T1000 (cell line): Measurements from ENCODE around the gene AXIN2.

Experiments used
- DNase-seq: peaks from one replicate; lab custom pipeline; 2025; ENCODE audit warnings: mixed read lengths; lab: John Stamatoyannopoulos, UW

AXIN2 gene, protein sequence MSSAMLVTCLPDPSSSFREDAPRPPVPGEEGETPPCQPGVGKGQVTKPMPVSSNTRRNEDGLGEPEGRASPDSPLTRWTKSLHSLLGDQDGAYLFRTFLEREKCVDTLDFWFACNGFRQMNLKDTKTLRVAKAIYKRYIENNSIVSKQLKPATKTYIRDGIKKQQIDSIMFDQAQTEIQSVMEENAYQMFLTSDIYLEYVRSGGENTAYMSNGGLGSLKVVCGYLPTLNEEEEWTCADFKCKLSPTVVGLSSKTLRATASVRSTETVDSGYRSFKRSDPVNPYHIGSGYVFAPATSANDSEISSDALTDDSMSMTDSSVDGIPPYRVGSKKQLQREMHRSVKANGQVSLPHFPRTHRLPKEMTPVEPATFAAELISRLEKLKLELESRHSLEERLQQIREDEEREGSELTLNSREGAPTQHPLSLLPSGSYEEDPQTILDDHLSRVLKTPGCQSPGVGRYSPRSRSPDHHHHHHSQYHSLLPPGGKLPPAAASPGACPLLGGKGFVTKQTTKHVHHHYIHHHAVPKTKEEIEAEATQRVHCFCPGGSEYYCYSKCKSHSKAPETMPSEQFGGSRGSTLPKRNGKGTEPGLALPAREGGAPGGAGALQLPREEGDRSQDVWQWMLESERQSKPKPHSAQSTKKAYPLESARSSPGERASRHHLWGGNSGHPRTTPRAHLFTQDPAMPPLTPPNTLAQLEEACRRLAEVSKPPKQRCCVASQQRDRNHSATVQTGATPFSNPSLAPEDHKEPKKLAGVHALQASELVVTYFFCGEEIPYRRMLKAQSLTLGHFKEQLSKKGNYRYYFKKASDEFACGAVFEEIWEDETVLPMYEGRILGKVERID

DNA sequence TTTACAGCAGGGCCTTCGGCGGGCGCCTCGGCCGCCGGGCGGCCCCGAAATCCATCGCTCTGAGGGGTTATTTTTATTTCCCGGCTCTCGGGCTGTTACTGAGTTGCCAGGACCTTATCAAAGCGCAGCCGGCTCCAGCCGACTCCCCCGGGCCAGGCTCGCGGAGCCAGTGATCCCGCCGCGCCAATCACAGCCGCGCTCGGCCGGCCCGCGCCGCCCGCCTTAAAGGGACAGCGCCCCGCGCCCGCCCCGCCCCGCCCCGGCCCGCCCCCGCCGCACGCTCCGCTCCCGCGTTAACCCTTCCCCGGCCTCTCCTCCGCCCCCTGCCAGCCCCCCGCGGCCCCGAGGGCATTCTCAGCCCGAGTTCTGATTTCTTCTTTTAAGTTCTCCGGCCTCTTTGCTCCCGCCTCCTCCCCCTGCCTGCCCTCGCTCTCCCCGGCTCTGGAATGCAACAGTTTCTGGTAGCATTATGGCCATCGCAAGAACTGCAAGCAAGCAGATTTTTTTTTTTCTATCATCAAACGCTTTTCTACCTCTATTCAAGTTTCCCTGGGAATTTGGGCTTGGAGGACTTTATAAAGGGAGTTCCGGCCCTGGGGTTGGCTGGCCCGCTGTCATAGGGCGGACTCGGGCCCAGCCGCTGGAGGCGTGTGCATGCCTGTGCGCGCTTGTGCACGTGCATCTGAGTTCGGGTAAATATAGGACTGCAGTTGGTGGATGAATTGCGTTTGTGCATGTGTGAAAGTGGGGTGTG lies at the start of gene AXIN2:
AXIN2 (minus strand) TSS at position 197 of the 754 bp plus-strand sequence. CDS start 3,028 bp downstream, outside the sequence.
- peak; percentile 96 for DNase-seq

DNA sequence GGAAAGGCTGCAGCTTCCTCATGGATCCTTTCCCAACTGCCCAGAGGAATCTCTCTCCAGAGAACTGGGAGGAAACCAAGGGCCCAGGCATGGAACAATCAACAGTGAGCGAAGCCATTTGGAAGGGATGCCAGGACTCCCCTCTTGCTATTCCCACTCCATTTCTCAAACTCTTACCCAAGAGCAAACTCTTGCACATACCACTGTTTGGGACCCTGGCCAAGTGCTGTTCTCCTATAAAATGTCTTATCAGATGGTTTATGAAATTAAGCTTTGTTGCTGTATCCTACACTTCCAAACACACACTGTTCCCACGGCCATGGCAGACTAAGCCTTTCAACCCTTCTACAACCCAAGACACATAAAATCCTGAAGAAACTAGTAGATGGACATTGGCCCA lies 48.3 kb upstream of the AXIN2 start:
- no peak for DNase-seq

DNA sequence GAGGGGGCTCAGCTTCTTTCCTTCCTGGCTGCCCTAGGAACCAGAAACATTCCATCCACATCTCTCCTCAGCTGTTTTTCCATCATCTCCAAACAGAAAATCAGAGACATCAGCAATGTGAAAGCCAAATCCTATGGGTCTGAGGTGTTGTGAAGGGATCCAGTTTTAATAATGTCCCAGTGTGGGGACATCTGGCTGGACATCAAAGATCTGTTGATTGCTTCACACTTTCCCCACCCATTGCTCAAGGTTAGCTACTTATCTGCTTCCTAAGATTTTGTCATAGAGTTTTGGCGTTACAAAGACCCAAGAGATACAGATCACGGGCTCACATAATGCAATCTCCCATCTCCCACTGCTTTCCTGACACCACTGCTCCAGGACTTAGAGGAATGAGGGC lies 47.8 kb upstream of the AXIN2 start:
- DNase-seq: no peak

- DNase-seq: peak; percentile 25
Measured at GRCh38 chr17:65604070-65604469, 42.6 kb upstream of the AXIN2 start.

DNA sequence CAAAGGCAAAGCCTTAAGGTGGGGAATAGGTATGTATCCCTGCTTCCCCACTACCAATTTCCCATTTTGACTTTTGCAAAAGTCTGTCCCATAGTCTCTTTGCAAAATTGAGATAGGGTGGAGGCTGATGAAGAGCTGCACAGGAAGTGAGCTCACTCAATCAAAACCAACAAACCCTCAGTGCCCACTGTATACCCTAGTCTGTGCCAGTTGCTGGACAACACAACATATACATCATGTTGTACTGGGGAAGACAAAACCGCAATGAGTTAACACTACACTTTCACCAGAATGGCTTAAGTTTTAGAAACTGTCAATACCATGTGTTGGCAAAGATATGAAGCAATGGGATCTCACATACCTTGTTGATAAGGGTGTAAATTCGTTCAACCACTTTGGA lies 40.4 kb upstream of the AXIN2 start:
- DNase-seq: no peak

DNA sequence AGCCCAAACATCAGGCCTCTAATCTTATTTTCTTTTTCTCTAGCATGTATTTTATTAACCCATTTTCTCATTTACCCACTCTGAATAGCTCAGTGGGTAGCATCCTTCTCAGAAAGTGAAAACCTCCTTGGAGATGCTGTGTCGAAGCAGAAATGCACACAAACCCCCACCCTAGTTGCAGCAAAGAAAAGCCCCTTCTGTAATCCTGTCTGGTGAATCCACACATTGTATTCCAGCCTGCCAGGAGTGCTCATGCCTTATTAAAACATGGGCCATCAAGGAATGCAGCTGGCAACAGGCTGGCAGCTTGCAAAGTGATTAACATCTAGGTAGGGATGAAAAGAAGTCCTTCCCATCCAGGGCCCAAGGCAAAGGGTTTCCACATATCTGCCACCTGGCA lies 39.7 kb upstream of the AXIN2 start:
- no peak for DNase-seq

- DNase-seq: no peak
Measured at GRCh38 chr17:65600518-65600917, 39.1 kb upstream of the AXIN2 start.

GRCh38 chr17:65599650-65600049 lies 38.2 kb upstream of the AXIN2 start:
- no peak for DNase-seq

GRCh38 chr17:65598746-65599145 lies 37.3 kb upstream of the AXIN2 start:
- no peak for DNase-seq

- no peak for DNase-seq
Measured at GRCh38 chr17:65595071-65595656, 33.7 kb upstream of the AXIN2 start.

DNA sequence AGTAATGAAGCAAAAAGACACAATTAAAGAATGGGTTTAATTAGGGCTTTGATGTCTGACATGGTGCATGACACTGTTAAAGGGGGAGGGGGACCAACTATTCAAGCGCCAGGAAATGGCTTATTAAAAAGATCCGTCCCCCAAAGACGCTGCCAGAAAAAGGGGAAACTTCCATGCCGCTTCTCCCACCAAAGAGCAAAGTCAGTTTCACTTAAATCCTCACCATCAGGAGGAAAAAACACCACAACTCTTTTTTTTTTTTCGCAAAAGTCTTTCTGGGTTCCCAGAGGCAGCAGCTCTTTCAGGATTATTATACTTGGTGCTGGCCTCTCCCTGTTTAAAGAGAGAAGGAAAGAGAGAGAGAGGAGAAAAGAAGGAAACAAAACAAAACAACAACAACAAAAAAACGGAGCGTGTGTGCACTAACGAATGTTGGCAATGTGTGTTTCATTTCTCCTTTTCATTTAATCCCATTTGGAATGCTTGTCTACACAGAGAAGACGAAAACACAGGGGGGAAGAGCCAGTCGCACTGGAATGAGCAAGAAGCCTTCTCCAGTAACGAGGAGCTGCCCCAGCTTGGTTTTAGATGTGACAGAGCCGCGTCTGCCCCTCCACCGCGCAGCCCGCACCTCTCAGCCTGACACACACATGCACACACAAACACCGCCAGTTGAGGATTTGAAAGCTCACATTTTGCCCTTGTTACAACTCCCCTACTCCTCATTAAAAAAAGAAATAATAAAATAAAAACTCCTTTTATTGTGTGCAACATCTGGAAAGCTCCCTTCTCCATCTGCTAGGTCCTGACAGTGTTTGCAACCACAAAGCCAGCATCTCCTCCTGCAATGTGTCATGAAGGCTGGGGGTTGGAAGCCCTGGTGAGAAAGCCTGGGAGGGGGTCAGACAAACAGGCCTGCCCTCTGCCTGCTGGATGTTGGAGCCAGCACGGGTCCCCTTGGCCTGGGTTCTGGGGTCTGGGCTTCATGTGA lies 32.7 kb upstream of the AXIN2 start:
- DNase-seq: no peak

DNA sequence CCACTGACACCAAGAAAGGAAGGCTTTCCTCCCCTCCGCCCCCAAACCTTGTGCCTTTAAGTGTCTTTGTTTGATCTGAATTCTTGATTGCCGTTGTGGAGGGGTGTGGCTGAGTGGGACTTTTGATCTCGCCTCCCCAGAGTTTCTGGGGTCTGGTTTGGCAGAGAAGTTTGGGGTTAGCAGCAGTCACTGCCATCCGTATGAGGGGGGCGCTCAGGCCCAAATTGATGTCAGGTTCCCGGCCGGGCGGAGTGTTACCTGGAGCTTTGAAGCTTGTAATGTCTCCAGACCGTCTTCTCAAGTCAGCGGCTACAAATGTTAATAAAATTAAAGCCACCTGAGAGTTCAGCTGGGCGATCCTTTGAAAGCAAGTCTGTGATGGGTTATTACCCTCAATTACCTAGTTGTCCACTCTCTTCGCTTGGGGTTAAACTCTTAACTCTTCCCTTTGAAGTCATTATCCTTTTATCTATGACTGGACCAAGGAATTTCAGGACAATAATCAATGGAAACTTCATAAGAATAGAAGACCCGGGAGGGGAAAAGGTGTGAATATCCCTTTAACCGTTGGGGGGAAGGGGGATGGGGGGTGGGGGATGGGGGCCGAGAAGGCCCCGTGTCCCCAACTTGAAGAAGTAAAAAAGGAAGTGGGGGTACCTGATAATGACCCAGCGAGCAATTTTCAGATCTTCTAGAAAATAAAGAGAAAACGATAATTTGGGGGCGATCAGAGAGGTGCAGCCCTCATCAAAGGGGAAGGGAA lies 31.8 kb upstream of the AXIN2 start:
- no peak for DNase-seq

- no peak for DNase-seq
Measured at GRCh38 chr17:65592125-65592965, 30.9 kb upstream of the AXIN2 start.

- DNase-seq: no peak
Measured at GRCh38 chr17:65589321-65589720, 27.9 kb upstream of the AXIN2 start.

DNA sequence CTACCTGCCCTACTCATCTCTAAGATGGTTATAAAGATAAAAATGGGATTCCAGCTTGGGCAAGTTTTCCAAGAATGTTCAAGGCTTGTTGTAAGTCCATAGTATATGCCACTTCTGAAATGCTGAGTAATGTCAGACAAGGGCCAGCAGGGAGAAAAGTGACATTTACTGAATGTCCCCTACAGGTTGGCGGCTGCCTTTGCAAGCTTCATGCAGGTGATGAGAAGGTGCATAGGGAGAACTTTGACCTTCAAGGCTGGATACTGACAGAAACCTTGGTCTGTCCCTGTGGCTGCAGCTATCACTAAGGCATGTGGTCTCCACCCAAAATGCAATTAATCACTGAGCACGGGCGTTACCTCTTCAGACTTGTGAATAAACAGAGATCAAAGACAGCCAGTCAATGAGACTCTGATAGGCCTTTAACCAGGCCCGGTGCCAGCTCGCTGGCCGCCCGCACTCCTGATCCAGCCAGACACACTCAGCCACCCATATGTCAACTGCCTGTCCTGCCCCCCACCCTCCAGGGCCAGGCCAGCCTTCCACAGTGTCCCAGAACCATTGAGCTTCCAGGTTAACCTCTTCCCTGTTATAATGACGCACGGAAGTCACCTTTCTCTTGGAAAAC lies 26.8 kb upstream of the AXIN2 start:
- DNase-seq: no peak

- no peak for DNase-seq
Measured at GRCh38 chr17:65587534-65588180, 26.2 kb upstream of the AXIN2 start.

DNA sequence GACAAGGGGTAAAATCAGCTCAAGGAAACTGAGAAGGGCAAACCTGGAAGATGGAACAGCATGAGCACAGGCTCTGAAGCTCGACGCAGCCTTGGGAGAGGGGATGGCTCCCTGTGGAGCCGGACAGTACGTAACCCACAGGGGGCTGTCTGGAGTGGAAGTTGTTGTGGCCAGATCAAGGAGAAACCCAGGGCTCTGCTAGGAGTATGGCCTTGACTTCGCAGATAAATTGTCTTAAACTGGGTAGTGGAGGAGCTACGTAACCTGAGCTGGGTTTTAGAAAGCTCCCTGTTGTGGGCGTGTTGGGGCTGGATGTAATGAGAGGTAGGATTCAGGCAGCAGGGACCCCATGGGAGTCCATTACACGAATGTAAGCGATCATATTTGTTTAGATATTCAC lies 25.5 kb upstream of the AXIN2 start:
- DNase-seq: no peak
